Chondrocyte (in vitro differentiated cells): ENCODE data around the gene PTPRN2. TPM values are rescaled to one million over a fixed set of nuclear protein-coding genes. Genes with fewer than 3 reads are reported as not detected.

Experiments used
- DNase-seq: peaks from one replicate; pipeline ENCODE4 v3.0.0; 2021; ENCODE audit warnings: mixed read lengths, low spot score
- H3K27ac Mint-ChIP-seq: one replicate; pipeline ENCODE4 v1.8.0; 2021; ENCODE audit warnings: mild to moderate bottlenecking, moderate library complexity, mixed read lengths; ENCODE audit not compliant: unreplicated experiment
- H3K27me3 Mint-ChIP-seq: 2 replicates; pipeline ENCODE4 v1.8.0; 2021; ENCODE audit warnings: low read depth, mixed read lengths
- H3K36me3 Mint-ChIP-seq: 2 replicates; pipeline ENCODE4 v1.8.0; 2021; ENCODE audit warnings: low read depth, mixed read lengths
- H3K4me1 Mint-ChIP-seq: 2 replicates; pipeline ENCODE4 v1.8.0; 2021; ENCODE audit warnings: low read depth, mild to moderate bottlenecking, mixed read lengths
- H3K4me3 Mint-ChIP-seq: one replicate; pipeline ENCODE4 v1.8.0; 2021; ENCODE audit warnings: mild to moderate bottlenecking, moderate library complexity, mixed read lengths; ENCODE audit not compliant: unreplicated experiment
- H3K9me3 Mint-ChIP-seq: 2 replicates; pipeline ENCODE4 v1.8.0; 2021; ENCODE audit warnings: low read depth, mixed read lengths
- CTCF ChIP-seq: fragments of 200-600 bp; sonication (generic); IDR thresholded peaks from 2 replicates; pipeline ENCODE4 v1.5.0; 2021; ENCODE audit warnings: antibody characterized with exemption, mild to moderate bottlenecking, moderate library complexity
- total RNA-seq: library from RNA; stranded (reverse); gene quantifications from 3 replicates; pipeline ENCODE4 v1.2.1, GENCODE V29; 2021

PTPRN2 gene
- total RNA-seq, 1 donor from 2014 or later = 0.30 TPM

GRCh38 chr7:158108646-158109293, 478.9 kb downstream of the PTPRN2 start:
- H3K4me3 Mint-ChIP-seq = no peak overlapping the region
- H3K9me3 Mint-ChIP-seq = peaks cover 26% of the 10 kb centered on the region
- H3K4me1 Mint-ChIP-seq = no peaks in the 10 kb centered on the region
- no peaks in the 10 kb centered on the region for H3K36me3 Mint-ChIP-seq
- no peak overlapping the region for H3K27ac Mint-ChIP-seq
- DNase-seq = no peak
- TF ChIP-seq CTCF = no peak
- H3K27me3 Mint-ChIP-seq = no peaks in the 10 kb centered on the region

- Mint-ChIP-seq H3K27ac (no peak overlapping the region), H3K4me1 (no peaks in the 10 kb centered on the region), H3K27me3 (no peaks in the 10 kb centered on the region), H3K9me3 (peaks cover 20% of the 10 kb centered on the region), H3K4me3 (no peak overlapping the region), H3K36me3 (no peaks in the 10 kb centered on the region)
- TF ChIP-seq CTCF = no peak
- no peak for DNase-seq
These were observed 479.8 kb downstream of the PTPRN2 start for GRCh38 chr7:158107806-158108205.

GRCh38 chr7:158106272-158106671, 481.4 kb downstream of the PTPRN2 start:
- TF ChIP-seq CTCF = no peak
- Mint-ChIP-seq H3K4me3 (no peak overlapping the region), H3K9me3 (peaks cover 25% of the 10 kb centered on the region), H3K36me3 (peaks cover 2% of the 10 kb centered on the region), H3K27ac (no peak overlapping the region), H3K4me1 (no peaks in the 10 kb centered on the region), H3K27me3 (no peaks in the 10 kb centered on the region)
- DNase-seq = no peak

- H3K27ac Mint-ChIP-seq = no peak overlapping the region
- DNase-seq = peak; percentile 50
- H3K4me1 Mint-ChIP-seq = no peaks in the 10 kb centered on the region
- H3K36me3 Mint-ChIP-seq = peaks cover 2% of the 10 kb centered on the region
- H3K27me3 Mint-ChIP-seq = no peaks in the 10 kb centered on the region
- TF ChIP-seq CTCF = no peak
- H3K4me3 Mint-ChIP-seq = no peak overlapping the region
- peaks cover 29% of the 10 kb centered on the region for H3K9me3 Mint-ChIP-seq
These were observed 484.2 kb downstream of the PTPRN2 start for GRCh38 chr7:158103378-158103777.

GRCh38 chr7:158102897-158103296, 484.7 kb downstream of the PTPRN2 start:
- TF ChIP-seq CTCF = no peak
- no peaks in the 10 kb centered on the region for H3K27me3 Mint-ChIP-seq
- no peak overlapping the region for H3K27ac Mint-ChIP-seq
- peaks cover 2% of the 10 kb centered on the region for H3K36me3 Mint-ChIP-seq
- H3K9me3 Mint-ChIP-seq = peaks cover 29% of the 10 kb centered on the region
- no peak overlapping the region for H3K4me3 Mint-ChIP-seq
- peak; percentile 55 for DNase-seq
- H3K4me1 Mint-ChIP-seq = no peaks in the 10 kb centered on the region
